Activated naive CD4-positive, alpha-beta T cell treated with anti-CD3 and anti-CD28 coated beads for 36 hours (primary cell): ENCODE data around the gene DEPDC1B. TPM values are rescaled to one million over a fixed set of nuclear protein-coding genes. Genes with fewer than 3 reads are reported as not detected.
"Not testable (repeated sequence)": the region's sequence is repeated elsewhere in the genome, so short reads cannot be mapped to it uniquely, and the experiment has no call there.

ENCODE experiments used
- CTCF ChIA-PET: fragments of 350-600 bp; sonication (Branson Sonifier 250); formaldehyde crosslinking; loops from one replicate; lab custom pipeline; 2021; ENCODE audit warnings: antibody characterized with exemption; lab: Charles Lee
- DNase-seq: peaks from one replicate; pipeline ENCODE4 v3.0.0-alpha.2; 2020
- H3K27ac Mint-ChIP-seq: one replicate; pipeline ENCODE4 v1.8.0; 2021; ENCODE audit warnings: mild to moderate bottlenecking, mixed read lengths
- H3K27me3 Mint-ChIP-seq: one replicate; pipeline ENCODE4 v1.8.0; 2021; ENCODE audit warnings: low read depth, mixed read lengths
- H3K36me3 Mint-ChIP-seq: one replicate; pipeline ENCODE4 v1.8.0; 2021; ENCODE audit warnings: low read depth, mixed read lengths
- H3K4me1 Mint-ChIP-seq: one replicate; pipeline ENCODE4 v1.8.0; 2021; ENCODE audit warnings: low read depth, mixed read lengths
- H3K4me3 Mint-ChIP-seq: one replicate; pipeline ENCODE4 v1.8.0; 2021; ENCODE audit warnings: mild to moderate bottlenecking, moderate library complexity, mixed read lengths
- H3K9me3 Mint-ChIP-seq: one replicate; pipeline ENCODE4 v1.8.0; 2021; ENCODE audit warnings: mixed read lengths
- intact Hi-C: fragments of 100-400 bp; cut with micrococcal nuclease; formaldehyde crosslinking; loops from one replicate; pipeline ENCODE4 v1.15.1; 2023
- total RNA-seq, 2 experiments: library from RNA; stranded (reverse); gene quantifications; one replicate each; pipeline ENCODE4 v1.2.3, GENCODE V29; 2021

The DEPDC1B gene, protein sequence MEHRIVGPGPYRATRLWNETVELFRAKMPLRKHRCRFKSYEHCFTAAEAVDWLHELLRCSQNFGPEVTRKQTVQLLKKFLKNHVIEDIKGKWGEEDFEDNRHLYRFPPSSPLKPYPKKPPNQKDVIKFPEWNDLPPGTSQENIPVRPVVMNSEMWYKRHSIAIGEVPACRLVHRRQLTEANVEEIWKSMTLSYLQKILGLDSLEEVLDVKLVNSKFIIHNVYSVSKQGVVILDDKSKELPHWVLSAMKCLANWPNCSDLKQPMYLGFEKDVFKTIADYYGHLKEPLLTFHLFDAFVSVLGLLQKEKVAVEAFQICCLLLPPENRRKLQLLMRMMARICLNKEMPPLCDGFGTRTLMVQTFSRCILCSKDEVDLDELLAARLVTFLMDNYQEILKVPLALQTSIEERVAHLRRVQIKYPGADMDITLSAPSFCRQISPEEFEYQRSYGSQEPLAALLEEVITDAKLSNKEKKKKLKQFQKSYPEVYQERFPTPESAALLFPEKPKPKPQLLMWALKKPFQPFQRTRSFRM
- total RNA-seq, result 10 to 100 TPM; 35.0 to 35.8 TPM

DNA sequence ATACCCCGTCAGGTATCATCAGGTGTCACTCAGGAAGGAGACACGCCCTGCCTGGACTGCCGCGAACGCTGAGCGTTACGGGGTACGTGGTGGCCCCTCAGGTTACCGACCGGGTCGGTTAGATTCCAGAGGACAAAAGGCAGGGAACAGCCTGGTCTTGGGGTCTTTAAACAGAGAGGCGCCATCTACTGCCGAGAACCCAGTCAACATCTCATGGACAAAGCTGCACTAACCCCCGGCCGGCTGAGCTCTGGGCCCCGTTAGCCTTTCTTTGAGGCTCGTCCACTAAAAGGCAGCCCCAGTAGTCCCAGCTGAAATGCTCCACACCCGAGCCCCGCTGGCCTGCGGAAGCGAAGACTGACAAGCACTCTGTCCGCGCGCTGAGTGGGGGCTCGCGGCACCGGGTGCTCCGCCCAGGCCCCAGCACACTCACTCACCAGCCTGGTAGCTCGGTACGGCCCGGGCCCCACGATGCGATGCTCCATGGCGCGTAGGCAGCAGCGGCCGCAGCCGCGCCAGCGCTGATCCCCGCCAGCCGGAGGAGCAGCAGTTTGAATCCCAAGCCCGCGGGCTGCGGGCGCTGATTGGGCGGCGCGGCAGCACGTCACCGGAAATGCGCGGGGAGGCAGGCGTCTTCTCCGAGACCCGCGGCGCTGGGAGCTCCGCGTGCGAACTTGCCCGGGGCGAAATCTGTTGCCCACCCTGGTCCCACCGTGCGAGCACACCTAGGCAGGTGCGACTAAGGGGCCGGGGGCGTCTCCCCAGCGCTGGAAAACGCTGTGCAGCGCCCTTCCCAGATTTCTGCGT lies at the start of gene DEPDC1B:
DEPDC1B (minus strand) TSS at position 558 of the 807 bp plus-strand sequence; CDS start at position 485, 73 bp downstream.
- peaks cover 5% of the 10 kb centered on the region for H3K27me3 Mint-ChIP-seq
- DNase-seq, result peak; percentile 90
- H3K4me3 Mint-ChIP-seq, result peak within 1 kb of the TSS; percentile 88
- peak within 1 kb of the TSS; percentile 81 for H3K27ac Mint-ChIP-seq
- H3K36me3 Mint-ChIP-seq, result no peaks in the 10 kb centered on the region
- no peaks in the 10 kb centered on the region for H3K9me3 Mint-ChIP-seq
- CTCF ChIA-PET, result interaction anchor here (0.6 to 1.2 kb wide), 5 partner anchors 12 to 1203 kb away, joined by 3 to 5 read pairs (median 3); no protein-coding TSS in a partner anchor
- H3K4me1 Mint-ChIP-seq, result peaks cover 12% of the 10 kb centered on the region
- intact Hi-C loops, result loop anchor here (1.0 to 5.0 kb wide), 6 partner anchors 9 to 707 kb away; partner anchors contain the start of genes ELOVL7, ERCC8, NDUFAF2 and SMIM15

DNA sequence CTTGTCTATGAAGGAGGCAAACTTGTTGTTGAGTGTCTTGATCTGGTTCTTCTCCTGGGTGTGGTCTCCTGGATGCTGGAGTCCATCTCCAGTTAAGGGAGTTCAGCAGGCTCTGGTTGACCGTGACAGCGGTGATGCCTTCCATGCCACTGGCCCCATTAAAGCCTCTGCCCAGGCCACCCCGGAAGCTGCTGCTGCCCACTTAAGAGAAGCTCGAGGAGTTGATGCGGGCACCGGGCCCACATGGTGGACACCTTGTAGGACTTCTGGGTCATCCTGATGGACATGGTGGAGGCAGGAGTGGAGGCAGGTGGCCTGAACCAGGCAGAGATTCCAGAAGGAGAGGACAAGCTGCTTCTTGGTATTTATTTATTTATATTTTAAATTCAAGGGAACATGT lies 44.7 kb upstream of the DEPDC1B start:
- H3K4me3 Mint-ChIP-seq, result no peak overlapping the region

DNA sequence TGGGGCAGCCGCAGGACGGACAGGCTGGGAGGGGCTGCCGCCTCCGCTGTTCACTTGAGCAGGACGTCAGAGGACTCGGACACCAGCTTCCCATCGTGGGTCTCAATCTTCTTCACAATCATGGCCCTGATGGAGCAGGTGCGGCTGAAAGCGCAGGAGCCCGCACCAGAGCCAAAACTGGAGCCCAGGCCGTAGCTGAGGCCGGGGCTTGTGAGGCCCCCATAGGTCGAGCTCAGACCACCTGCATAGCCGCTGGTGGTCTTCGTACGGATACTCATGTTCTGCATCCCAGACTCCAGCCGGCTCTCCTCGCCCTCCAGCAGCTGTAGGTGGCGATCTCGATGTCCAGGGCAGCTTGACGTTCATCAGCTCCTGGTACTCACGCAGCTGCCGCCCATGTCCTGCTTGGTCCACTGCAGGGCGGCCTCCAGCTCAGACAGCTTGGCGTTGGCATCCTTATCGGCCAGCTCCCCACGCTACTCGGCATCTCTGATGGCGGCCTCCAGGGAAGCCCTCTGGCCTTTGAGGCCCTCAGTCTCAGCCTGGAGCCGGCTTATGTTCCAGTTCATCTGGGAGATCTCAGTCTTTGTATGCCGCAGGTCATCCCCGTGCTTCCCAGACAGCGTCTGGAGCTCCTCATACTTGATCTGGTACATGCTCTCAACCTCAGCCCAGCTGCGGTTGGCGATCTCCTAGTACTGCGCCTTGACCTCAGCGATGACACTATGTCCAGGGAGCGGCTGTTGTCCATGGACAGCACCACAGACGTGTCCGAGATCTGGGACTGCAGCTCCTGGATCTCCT lies 43.7 kb upstream of the DEPDC1B start:
- CTCF ChIA-PET, result interaction anchor here (1.2 kb wide), 1 partner anchor 14 kb away, joined by 3 read pairs; no protein-coding TSS in a partner anchor
- Mint-ChIP-seq H3K27ac (no peak overlapping the region), H3K36me3 (no peaks in the 10 kb centered on the region), H3K27me3 (no peaks in the 10 kb centered on the region), H3K4me3 (no peak overlapping the region), H3K9me3 (peaks cover 18% of the 10 kb centered on the region), H3K4me1 (no peaks in the 10 kb centered on the region)
- no peak for DNase-seq
- intact Hi-C loops, result no loop called here

More for the DNA sequence above, 44.7 kb upstream of the DEPDC1B start:
- peaks cover 15% of the 10 kb centered on the region for H3K9me3 Mint-ChIP-seq
- H3K27me3 Mint-ChIP-seq, result no peaks in the 10 kb centered on the region
- no peaks in the 10 kb centered on the region for H3K36me3 Mint-ChIP-seq
- H3K27ac Mint-ChIP-seq, result no peak overlapping the region
- no peaks in the 10 kb centered on the region for H3K4me1 Mint-ChIP-seq
- CTCF ChIA-PET, result no interaction called here
- DNase-seq, result no peak
- intact Hi-C loops, result no loop called here

DNA sequence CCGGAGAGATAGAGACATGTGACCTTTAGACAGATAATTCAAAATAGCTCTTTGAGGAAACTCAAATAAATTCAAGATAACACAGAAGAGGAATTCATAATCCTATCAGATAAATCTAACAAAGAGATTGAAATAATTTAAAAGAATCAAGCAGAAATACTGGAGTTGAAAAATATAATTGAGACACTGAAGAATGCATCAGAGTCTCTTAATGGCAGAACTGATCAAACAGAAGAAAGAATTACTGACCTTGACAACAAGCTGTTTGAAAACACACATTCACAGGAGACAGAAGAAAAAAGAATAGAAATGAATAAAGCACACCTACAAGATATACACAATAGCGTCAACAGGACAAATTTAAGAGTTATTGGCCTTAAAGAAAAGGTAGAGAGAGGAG lies 40.4 kb upstream of the DEPDC1B start:
- no peak overlapping the region for H3K27ac Mint-ChIP-seq
- no peak for DNase-seq
- H3K9me3 Mint-ChIP-seq, result peaks cover 18% of the 10 kb centered on the region
- intact Hi-C loops, result no loop called here
- no peak overlapping the region for H3K4me3 Mint-ChIP-seq
- no peaks in the 10 kb centered on the region for H3K27me3 Mint-ChIP-seq
- no peaks in the 10 kb centered on the region for H3K4me1 Mint-ChIP-seq
- H3K36me3 Mint-ChIP-seq, result no peaks in the 10 kb centered on the region
- CTCF ChIA-PET, result interaction anchor here (0.7 kb wide), 1 partner anchor 64 kb away, joined by 3 read pairs; no protein-coding TSS in a partner anchor

DNA sequence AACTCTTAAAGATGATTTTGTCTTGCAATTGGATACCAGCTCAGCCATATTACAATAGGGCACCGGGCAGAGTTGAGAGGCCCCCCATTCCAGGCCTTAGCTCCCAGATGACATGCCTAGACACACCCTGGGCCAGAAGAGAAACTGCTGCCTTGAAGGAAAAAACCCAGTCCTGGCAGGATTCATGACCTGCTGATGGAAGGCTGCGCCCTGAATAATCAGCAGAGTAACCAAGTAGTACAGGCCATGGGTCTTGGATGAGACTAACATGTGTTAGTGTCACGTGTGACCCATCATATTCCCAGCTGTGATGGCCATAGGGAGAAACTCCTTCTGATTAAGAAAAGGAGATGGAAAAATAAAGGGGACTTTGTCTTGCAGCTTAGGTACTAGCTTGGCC lies 39.0 kb upstream of the DEPDC1B start:
- DNase-seq, result no peak
- no peak overlapping the region for H3K27ac Mint-ChIP-seq
- H3K9me3 Mint-ChIP-seq, result peaks cover 18% of the 10 kb centered on the region
- intact Hi-C loops, result no loop called here
- CTCF ChIA-PET, result no interaction called here
- H3K27me3 Mint-ChIP-seq, result no peaks in the 10 kb centered on the region
- H3K4me1 Mint-ChIP-seq, result no peaks in the 10 kb centered on the region
- H3K36me3 Mint-ChIP-seq, result no peaks in the 10 kb centered on the region
- no peak overlapping the region for H3K4me3 Mint-ChIP-seq

DNA sequence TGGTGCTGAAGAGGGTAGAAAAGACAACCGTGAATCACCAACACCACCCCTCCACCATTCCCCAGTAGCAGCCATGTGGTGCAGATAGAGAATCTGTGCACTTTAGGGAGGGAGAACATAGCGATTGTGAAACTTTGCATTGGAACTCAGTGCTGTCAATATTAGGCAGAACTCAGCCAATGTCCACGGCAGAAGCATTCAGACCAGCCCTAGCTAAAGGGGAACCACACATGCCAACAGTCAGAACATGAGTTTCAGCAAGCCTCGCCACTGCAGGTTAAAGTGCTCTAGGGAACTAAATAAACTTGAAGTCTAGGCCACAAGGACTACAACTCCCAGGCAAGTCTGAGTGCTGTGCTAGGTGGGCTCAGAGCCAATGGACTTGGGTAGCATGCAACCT lies 38.5 kb upstream of the DEPDC1B start:
- no peaks in the 10 kb centered on the region for H3K4me1 Mint-ChIP-seq
- intact Hi-C loops, result no loop called here
- no peaks in the 10 kb centered on the region for H3K36me3 Mint-ChIP-seq

DNA sequence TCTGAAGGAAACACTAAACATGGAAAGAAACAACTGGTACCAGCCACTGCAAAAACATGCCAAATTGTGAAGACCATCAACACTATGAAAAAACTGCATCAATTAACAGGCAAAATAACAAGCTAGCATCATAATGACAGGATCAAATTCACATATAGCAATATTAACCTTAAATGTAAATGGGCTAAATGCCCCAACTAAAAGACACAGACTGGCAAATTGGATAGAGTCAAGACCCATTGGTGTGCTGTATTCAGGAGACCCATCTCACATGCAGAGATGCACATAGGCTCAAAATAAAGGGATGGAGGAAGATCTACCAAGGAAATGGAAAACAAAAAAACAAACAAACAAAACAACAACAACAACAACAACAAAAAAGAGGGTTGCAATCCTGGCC lies 30.9 kb upstream of the DEPDC1B start:
- DNase-seq, H3K4me3 Mint-ChIP-seq, H3K4me1 Mint-ChIP-seq, H3K36me3 Mint-ChIP-seq, CTCF ChIA-PET, H3K27ac Mint-ChIP-seq, intact Hi-C loops, H3K9me3 Mint-ChIP-seq: not testable (repeated sequence)
- H3K27me3 Mint-ChIP-seq, result peaks cover 13% of the 10 kb centered on the region

More for the DNA sequence above, 38.5 kb upstream of the DEPDC1B start:
- Mint-ChIP-seq H3K4me3 (no peak overlapping the region), H3K27me3 (no peaks in the 10 kb centered on the region), H3K9me3 (peaks cover 18% of the 10 kb centered on the region), H3K27ac (no peak overlapping the region)
- CTCF ChIA-PET, result no interaction called here
- DNase-seq, result no peak

DNA sequence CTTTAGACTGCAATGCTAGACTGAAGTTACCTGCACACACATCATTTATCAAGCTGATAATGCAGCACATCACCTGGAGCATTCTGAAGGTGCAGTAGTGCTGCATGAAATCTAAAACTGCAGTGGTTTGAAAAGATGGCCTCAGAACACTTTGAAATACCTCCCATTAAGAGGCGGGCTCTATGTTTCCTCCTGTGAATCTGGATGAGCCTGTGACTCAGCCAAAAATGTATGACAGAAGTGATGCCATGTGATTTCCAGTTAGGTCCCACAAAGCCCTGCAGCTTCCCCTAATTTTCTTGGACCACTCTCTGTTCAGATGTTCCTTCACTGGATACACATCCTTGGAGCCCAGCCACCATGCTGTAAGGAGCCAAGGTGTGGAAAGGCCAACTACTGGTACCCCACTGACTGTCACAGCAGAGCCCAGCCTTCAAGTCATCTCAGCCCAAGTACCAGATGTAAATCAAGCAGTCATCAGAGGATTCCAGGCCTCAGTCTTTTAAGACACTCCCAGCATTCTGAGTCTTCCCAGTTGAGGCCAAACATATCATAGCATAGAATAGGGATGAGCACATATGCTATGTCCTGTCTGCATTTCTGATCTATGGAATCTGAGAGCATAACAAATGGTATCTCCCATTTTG lies 27.2 kb upstream of the DEPDC1B start:
- intact Hi-C loops, result no loop called here
- H3K27ac Mint-ChIP-seq, result no peak overlapping the region
- H3K9me3 Mint-ChIP-seq, result no peaks in the 10 kb centered on the region

DNA sequence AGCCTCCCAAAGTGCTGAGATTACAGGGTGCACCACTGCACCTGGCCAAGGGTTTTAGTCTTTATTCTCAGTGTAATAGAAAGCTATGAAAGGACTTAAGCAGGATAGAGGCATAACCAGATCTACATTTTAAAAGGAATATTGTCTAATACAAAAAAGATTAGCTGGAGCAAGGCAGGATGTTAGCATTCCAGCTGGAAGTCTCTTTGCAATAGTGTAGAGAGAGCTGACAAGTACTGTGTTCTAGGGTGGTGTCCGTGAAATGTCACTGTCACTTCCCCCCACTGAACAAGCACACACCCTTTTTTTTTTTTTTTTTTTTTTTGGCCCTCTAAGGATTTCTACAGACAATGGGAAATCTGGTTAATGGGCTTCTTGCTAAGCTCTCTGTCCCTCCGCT lies 24.2 kb upstream of the DEPDC1B start:
- no peaks in the 10 kb centered on the region for H3K4me1 Mint-ChIP-seq
- H3K27ac Mint-ChIP-seq, result no peak overlapping the region
- H3K4me3 Mint-ChIP-seq, result no peak overlapping the region
- DNase-seq, result no peak
- intact Hi-C loops, result no loop called here
- no peaks in the 10 kb centered on the region for H3K36me3 Mint-ChIP-seq
- H3K27me3 Mint-ChIP-seq, result peaks cover 13% of the 10 kb centered on the region
- no peaks in the 10 kb centered on the region for H3K9me3 Mint-ChIP-seq
- CTCF ChIA-PET, result interaction anchor here (0.6 to 0.7 kb wide), 3 partner anchors 128 to 1342 kb away, joined by 3 to 4 read pairs (median 3); no protein-coding TSS in a partner anchor

More for the DNA sequence above, 27.2 kb upstream of the DEPDC1B start:
- no peak overlapping the region for H3K4me3 Mint-ChIP-seq
- DNase-seq, result no peak
- H3K27me3 Mint-ChIP-seq, result peaks cover 14% of the 10 kb centered on the region
- no peaks in the 10 kb centered on the region for H3K36me3 Mint-ChIP-seq
- CTCF ChIA-PET, result no interaction called here
- no peaks in the 10 kb centered on the region for H3K4me1 Mint-ChIP-seq

DNA sequence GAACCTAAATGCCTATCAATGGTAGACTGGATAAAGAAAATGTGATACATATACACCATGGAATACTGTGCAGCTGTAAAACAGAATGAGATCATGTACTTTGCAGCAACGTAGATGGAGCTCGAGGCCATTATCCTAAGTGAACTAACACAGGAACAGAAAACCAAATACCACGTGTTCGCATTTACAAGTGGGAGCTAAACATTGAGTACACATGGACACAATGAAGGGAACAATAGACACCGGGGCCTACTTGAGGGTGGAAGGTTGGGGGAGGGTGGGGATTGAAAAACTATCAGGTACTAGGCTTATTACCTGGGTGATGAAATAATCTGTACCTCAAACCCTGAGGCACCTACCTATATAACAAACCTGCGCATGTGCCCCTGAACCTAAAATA lies 22.4 kb upstream of the DEPDC1B start:
- no peak for DNase-seq
- Mint-ChIP-seq H3K36me3 (no peaks in the 10 kb centered on the region), H3K27ac (no peak overlapping the region), H3K4me1 (no peaks in the 10 kb centered on the region), H3K27me3 (peaks cover 21% of the 10 kb centered on the region), H3K9me3 (peaks cover 2% of the 10 kb centered on the region), H3K4me3 (no peak overlapping the region)
- CTCF ChIA-PET, result no interaction called here
- intact Hi-C loops, result no loop called here

DNA sequence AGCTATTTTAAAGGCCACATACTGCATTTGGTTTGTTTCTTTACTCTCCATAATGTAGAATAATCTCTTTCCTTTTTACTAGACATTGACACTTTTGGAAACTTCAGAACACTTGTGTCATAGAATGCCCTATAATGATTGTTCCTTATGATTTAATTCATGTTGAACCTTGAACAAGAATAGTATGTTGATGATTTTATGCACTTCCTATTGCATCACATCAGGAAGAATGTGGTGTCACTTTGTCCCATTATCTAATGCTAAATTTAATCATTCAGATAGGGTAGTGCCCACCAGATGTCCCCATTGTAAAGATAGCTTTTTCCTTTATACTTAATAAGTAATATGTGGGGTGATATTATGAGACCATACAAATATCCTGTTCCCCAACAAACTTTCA lies 19.4 kb upstream of the DEPDC1B start:
- peaks cover 31% of the 10 kb centered on the region for H3K27me3 Mint-ChIP-seq
- CTCF ChIA-PET, result no interaction called here
- no peak for DNase-seq
- H3K27ac Mint-ChIP-seq, result no peak overlapping the region
- no peak overlapping the region for H3K4me3 Mint-ChIP-seq
- H3K9me3 Mint-ChIP-seq, result peaks cover 5% of the 10 kb centered on the region
- H3K36me3 Mint-ChIP-seq, result no peaks in the 10 kb centered on the region
- no peaks in the 10 kb centered on the region for H3K4me1 Mint-ChIP-seq
- intact Hi-C loops, result no loop called here
